HepG2 (cell line): ENCODE measurements around the gene MTFR1L. TPM values are rescaled to one million over a fixed set of nuclear protein-coding genes. Genes with fewer than 3 reads are reported as not detected.

Source experiments
- ATAC-seq: fragments of 200-7000 bp; cut with Tn5 transposase; 3 replicates; pipeline ENCODE4 v1.9.1; 2020; ENCODE audit warnings: mild to moderate bottlenecking, moderate library complexity
- BruUV-seq: library from RNA; stranded (reverse); fragments of 400-500 nt; replicated peaks from 2 replicates; lab custom pipeline; 2021; lab: Mats Ljungman, UMichigan
- CTCF ChIA-PET: fragments of 300-600 bp; formaldehyde crosslinking; extraction: SDS; loops from one replicate; lab custom pipeline; 2021; ENCODE audit warnings: low total read pairs, inconsistent platforms, low intra/inter-chr PET ratio; lab: Yijun Ruan, JAX
- POLR2A ChIA-PET: fragments of 350-600 bp; sonication (Branson Sonifier 250); formaldehyde crosslinking; loops from one replicate; lab custom pipeline; 2020; ENCODE audit warnings: antibody characterized with exemption, inconsistent platforms; lab: Yijun Ruan, JAX
- DNase-seq: peaks from one replicate; pipeline ENCODE4 v3.0.0-alpha.2; 2015; ENCODE audit warnings: low spot score
- FAIRE-seq: peaks from 3 replicates; lab custom pipeline; 2011; peaks lifted over from hg19 to GRCh38; lab: Jason Lieb, UNC
- H2AFZ ChIP-seq: one replicate; pipeline ENCODE4 v1.6.1; 2011; ENCODE audit warnings: low read length, inconsistent platforms
- H3K27ac ChIP-seq: fragments of 300-600 bp; 3 replicates; pipeline ENCODE4 v1.8.0; 2011; ENCODE audit warnings: mixed run types, mild to moderate bottlenecking, mixed read lengths, low read length, inconsistent platforms; ENCODE audit not compliant: insufficient read depth; ENCODE audit errors: extremely low read length
- H3K27me3 ChIP-seq, 2 experiments: fragments of 200-600 bp in 1 of 2; 2 replicates in 1 of 2; 3 replicates in 1 of 2; pipeline versions ENCODE4 v1.6.0 to v1.8.0; 2011; ENCODE audit warnings: low read length in 2 of 2, mild to moderate bottlenecking in 2 of 2, moderate library complexity in 2 of 2, inconsistent platforms in 1 of 2; ENCODE audit not compliant: insufficient read depth in 2 of 2, control insufficient read depth in 1 of 2
- H3K36me3 ChIP-seq, 2 experiments: fragments of 200-600 bp in 1 of 2; replicated peaks in 1 of 2; 2 replicates in 1 of 2; 3 replicates in 1 of 2; pipeline versions ENCODE4 v1.5.1 to v1.8.0; 2011; ENCODE audit warnings: low read length in 2 of 2, inconsistent platforms in 1 of 2; ENCODE audit not compliant: insufficient read depth in 2 of 2, control insufficient read depth in 1 of 2
- H3K4me1 ChIP-seq: 2 replicates; pipeline ENCODE4 v1.5.1; 2012; ENCODE audit warnings: low read length, inconsistent platforms; ENCODE audit not compliant: insufficient read depth
- H3K4me2 ChIP-seq: 2 replicates; pipeline ENCODE4 v1.6.0; 2011; ENCODE audit warnings: low read depth, low read length, inconsistent platforms
- H3K4me3 ChIP-seq, 3 experiments: fragments of 200-600 bp in 1 of 3; sonication (generic), shearing (Covaris generic) in 1 of 3; replicated peaks in 1 of 3; 2 replicates each; pipeline ENCODE4 v1.5.1; 2011 to 2016; ENCODE audit warnings: low read length in 3 of 3, inconsistent platforms in 2 of 3, low read depth in 2 of 3, mild to moderate bottlenecking in 2 of 3, control low read depth in 1 of 3, mixed read lengths in 1 of 3; ENCODE audit not compliant: insufficient read depth in 1 of 3
- H3K79me2 ChIP-seq: one replicate; pipeline ENCODE4 v1.6.1; 2011; ENCODE audit warnings: low read length, inconsistent platforms; ENCODE audit not compliant: insufficient read depth
- H3K9ac ChIP-seq: 2 replicates; pipeline ENCODE4 v1.6.0; 2011; ENCODE audit warnings: mild to moderate bottlenecking, low read depth, low read length, inconsistent platforms; ENCODE audit not compliant: insufficient read depth
- H3K9me3 ChIP-seq: 2 replicates; pipeline ENCODE4 v1.5.1; 2012; ENCODE audit warnings: mild to moderate bottlenecking, low read length
- H4K20me1 ChIP-seq: 2 replicates; pipeline ENCODE4 v1.6.0; 2011; ENCODE audit warnings: inconsistent platforms, mild to moderate bottlenecking, low read length, moderate library complexity; ENCODE audit not compliant: insufficient read depth
- DR1 ChIP-seq: sonication (generic); formaldehyde crosslinking; IDR thresholded peaks from 2 replicates; pipeline ENCODE4 v1.8.0; 2021; ENCODE audit warnings: mild to moderate bottlenecking, missing genetic modification reagents, inconsistent platforms
- FOXJ3 ChIP-seq: sonication (generic); formaldehyde crosslinking; IDR thresholded peaks from 2 replicates; pipeline ENCODE4 v1.4.0; 2020; ENCODE audit warnings: missing genetic modification reagents, mild to moderate bottlenecking, borderline replicate concordance
- FOXO1 ChIP-seq: sonication (generic); formaldehyde crosslinking; IDR thresholded peaks from 2 replicates; pipeline ENCODE4 v1.4.0; 2020; ENCODE audit warnings: missing genetic modification reagents
- HNF4A ChIP-seq: sonication (generic); formaldehyde crosslinking; IDR thresholded peaks from 2 replicates; pipeline ENCODE4 v1.4.0; 2020; ENCODE audit warnings: missing genetic modification reagents
- MAFF ChIP-seq: IDR thresholded peaks from 2 replicates; pipeline ENCODE4 v1.6.1; 2011; ENCODE audit warnings: low read depth, low read length, improper control_type of control experiment
- MED13 ChIP-seq: sonication (generic); formaldehyde crosslinking; IDR thresholded peaks from 2 replicates; pipeline ENCODE4 v1.5.0; 2020; ENCODE audit warnings: missing genetic modification reagents
- NAIF1 ChIP-seq: sonication (generic); formaldehyde crosslinking; IDR thresholded peaks from 2 replicates; pipeline ENCODE4 v1.5.0; 2020; ENCODE audit warnings: mild to moderate bottlenecking, missing genetic modification reagents, borderline replicate concordance
- NFATC3 ChIP-seq: sonication (generic); formaldehyde crosslinking; IDR thresholded peaks from 2 replicates; pipeline ENCODE4 v1.5.1; 2020; ENCODE audit warnings: mild to moderate bottlenecking, missing genetic modification reagents
- PHB2 ChIP-seq: fragments of 450-650 bp; IDR thresholded peaks from 2 replicates; pipeline ENCODE4 v1.6.1; 2018; ENCODE audit not compliant: partially characterized antibody
- PPARG ChIP-seq: conservative IDR thresholded peaks from 2 replicates; pipeline ENCODE4 v1.6.1; 2016; ENCODE audit warnings: missing biosample characterization, missing genetic modification reagents
- SAFB2 ChIP-seq: sonication (generic); formaldehyde crosslinking; IDR thresholded peaks from 2 replicates; pipeline ENCODE4 v1.5.1; 2020; ENCODE audit warnings: missing genetic modification reagents, low read depth, mild to moderate bottlenecking, borderline replicate concordance
- SMARCC2 ChIP-seq: fragments of 450-650 bp; IDR thresholded peaks from 2 replicates; pipeline ENCODE4 v1.6.1; 2017; ENCODE audit warnings: antibody characterized with exemption, mild to moderate bottlenecking
- U2AF1 ChIP-seq: fragments of 200-400 bp; formaldehyde crosslinking; optimal IDR thresholded peaks from 2 replicates; pipeline ENCODE3; 2017; ENCODE audit warnings: mild to moderate bottlenecking, low read depth, low read length
- ZNF282 ChIP-seq: fragments of 450-650 bp; IDR thresholded peaks from 2 replicates; pipeline ENCODE4 v1.6.1; 2018; ENCODE audit not compliant: partially characterized antibody
- ZNF329 ChIP-seq: sonication (generic); formaldehyde crosslinking; IDR thresholded peaks from 2 replicates; pipeline ENCODE4 v1.9.0; 2021; ENCODE audit warnings: low read depth, mild to moderate bottlenecking, missing genetic modification reagents
- ZNF557 ChIP-seq: sonication (generic); formaldehyde crosslinking; IDR thresholded peaks from 2 replicates; pipeline ENCODE4 v1.4.0; 2020; ENCODE audit warnings: missing genetic modification reagents
- ZNF605 ChIP-seq: sonication (generic); formaldehyde crosslinking; IDR thresholded peaks from 2 replicates; pipeline ENCODE4 v1.8.0; 2022; ENCODE audit warnings: mild to moderate bottlenecking, missing genetic modification reagents
- ZNF652 ChIP-seq: IDR thresholded peaks from 2 replicates; pipeline ENCODE4 v1.6.1; 2016; ENCODE audit warnings: low read depth, borderline replicate concordance
- ZNF720 ChIP-seq: sonication (generic); formaldehyde crosslinking; IDR thresholded peaks from 2 replicates; pipeline ENCODE4 v1.4.0; 2020; ENCODE audit warnings: missing genetic modification reagents
- WGBS: methylation state at CpG from one replicate; pipeline ENCODE4 v1.1.6; 2017; ENCODE audit warnings: low lambda C conversion rate; 5-methylcytosine and 5-hydroxymethylcytosine counted together
- in situ Hi-C: cut with HindIII; loops from 2 replicates; pipeline ENCODE4 v1.10.0; 2017; ENCODE audit warnings: low pct_unique_long_range_greater_than_20kb; ENCODE audit not compliant: extremely low pct_ligation_motif_present
- intact Hi-C: fragments of 100-400 bp; cut with micrococcal nuclease; formaldehyde crosslinking; loops from one replicate; pipeline ENCODE4 v1.10.0; 2022; ENCODE audit not compliant: unreplicated experiment
- polyA plus RNA-seq, 8 experiments: library from polyadenylated mRNA; depleted of rRNA in 3 of 8; stranded (reverse) in 7 of 8; unstranded in 1 of 8; fragments of >200 nt; fragmentation: Illumina TruSeq in 4 of 8; extraction: Trizol in 4 of 8; gene quantifications; 2 replicates each; pipeline versions ENCODE4 v1.2.1 to v1.2.3, GENCODE V29; 2011 to 2016; ENCODE audit warnings: low read depth in 4 of 8, missing spikeins in 1 of 8, mixed read lengths in 1 of 8; ENCODE audit not compliant: insufficient read depth in 1 of 8
- total RNA-seq, 5 experiments: library from RNA; depleted of rRNA; stranded (reverse); fragments of >200 nt; fragmentation: Illumina TruSeq; extraction: Trizol; gene quantifications; 2 replicates each; pipeline ENCODE4 v1.2.3, GENCODE V29; 2016; ENCODE audit warnings: low read depth in 1 of 5
- TF ChIP-seq, protein P1 (sequence below): sonication (generic); formaldehyde crosslinking; conservative IDR thresholded peaks from 2 replicates; pipeline ENCODE4 v1.8.0; 2022; ENCODE audit warnings: missing genetic modification reagents

Gene MTFR1L
- total and polyA plus RNA-seq, 2 of the 13 experiments (the other 11 are each of a cell fraction or from before 2014, with no cell fraction given), result 38.0 to 55.7 TPM

DNA sequence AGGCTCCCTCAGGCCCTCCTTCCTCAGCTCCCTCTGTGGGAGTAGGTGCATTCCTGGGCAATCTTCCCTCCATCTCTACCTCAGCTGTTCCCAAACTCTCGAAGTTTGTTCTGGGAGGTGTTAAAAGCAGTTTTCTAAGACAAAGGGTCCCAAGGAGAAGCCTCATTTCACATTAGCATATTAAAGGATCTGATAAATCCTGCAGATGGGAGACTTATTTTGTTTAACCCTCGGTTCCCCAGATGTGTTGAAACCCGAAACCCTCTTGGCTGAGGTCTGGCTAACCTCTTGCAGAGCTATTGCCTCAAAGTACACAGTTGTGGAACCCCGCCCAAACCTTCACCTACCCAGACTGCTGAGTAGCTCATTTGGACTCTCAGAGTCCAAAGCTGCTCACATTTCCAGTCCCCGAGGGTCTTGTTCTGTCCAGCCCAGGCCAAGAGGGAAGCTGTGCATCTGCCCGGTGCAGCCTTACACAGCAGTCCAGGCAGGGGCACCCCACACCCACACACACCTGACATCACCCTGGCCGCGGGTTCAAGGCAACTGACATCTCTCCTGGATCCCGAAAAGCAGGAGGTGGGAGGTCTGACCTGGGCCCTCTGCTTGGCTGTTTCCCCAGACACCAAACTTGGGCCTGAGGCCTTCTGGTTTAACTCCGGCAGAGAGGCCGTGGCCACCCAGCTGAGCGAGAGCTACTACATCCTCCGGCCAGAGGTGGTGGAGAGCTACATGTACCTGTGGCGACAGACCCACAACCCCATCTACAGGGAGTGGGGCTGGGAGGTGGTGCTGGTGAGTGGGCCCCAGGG, 39.2 kb upstream of the MTFR1L start:
- Histone ChIP-seq H3K4me2 (peak overlapping the region; percentile 24; the same call in 1 of the 2 replicates), H3K79me2 (no peaks in the 10 kb centered on the region), H4K20me1 (no peaks in the 10 kb centered on the region), H3K27ac (no peak overlapping the region), H3K9ac (no peak overlapping the region), H2AFZ (no peak overlapping the region), H3K9me3 (no peaks in the 10 kb centered on the region), H3K27me3 (peaks cover 0 to 32% of the 10 kb centered on the region in 2 experiments; a peak in 4 of 5 replicates), H3K4me3 (no peak overlapping the region; a peak in 1 of 6 replicates), H3K36me3 (no peaks in the 10 kb centered on the region), H3K4me1 (peaks cover 29% of the 10 kb centered on the region)
- ChIA-PET POLR2A (no interaction called here), CTCF (no interaction called here)
- intact Hi-C loops, result no loop called here
- FAIRE-seq (peak; percentile 47), ATAC-seq (peak; percentile 81), DNase-seq (peak; percentile 34)
- in situ Hi-C loops, result no loop called here
- WGBS, result 5% methylated on average over 9 of the region's 14 CpGs
- BruUV-seq, result no TSS peak
- TF ChIP-seq U2AF1 (no peak), SMARCC2 (no peak), PHB2 (no peak), MED13 (CRISPR knock-in tag) (no peak), NAIF1 (CRISPR knock-in tag) (no peak), ZNF557 (CRISPR knock-in tag) (no peak), ZNF329 (CRISPR knock-in tag) (no peak), ZNF282 (no peak), DR1 (no peak), ZNF605 (CRISPR knock-in tag) (no peak), HNF4A (CRISPR knock-in tag) (peak; percentile 27), NFATC3 (CRISPR knock-in tag) (0 out of 2 replicates have a peak, but pooled peaks have one; percentile 21), MAFF (0 out of 2 replicates have a peak, but pooled peaks have one; percentile 14), ZNF652 (CRISPR knock-in tag) (peak; percentile 42; the same call in 1 of the 2 replicates), PPARG (CRISPR knock-in tag) (no peak), FOXO1 (CRISPR knock-in tag) (no peak), FOXJ3 (CRISPR knock-in tag) (no peak), ZNF720 (CRISPR knock-in tag) (no peak), SAFB2 (no peak)
- TF ChIP-seq, protein P1, sequence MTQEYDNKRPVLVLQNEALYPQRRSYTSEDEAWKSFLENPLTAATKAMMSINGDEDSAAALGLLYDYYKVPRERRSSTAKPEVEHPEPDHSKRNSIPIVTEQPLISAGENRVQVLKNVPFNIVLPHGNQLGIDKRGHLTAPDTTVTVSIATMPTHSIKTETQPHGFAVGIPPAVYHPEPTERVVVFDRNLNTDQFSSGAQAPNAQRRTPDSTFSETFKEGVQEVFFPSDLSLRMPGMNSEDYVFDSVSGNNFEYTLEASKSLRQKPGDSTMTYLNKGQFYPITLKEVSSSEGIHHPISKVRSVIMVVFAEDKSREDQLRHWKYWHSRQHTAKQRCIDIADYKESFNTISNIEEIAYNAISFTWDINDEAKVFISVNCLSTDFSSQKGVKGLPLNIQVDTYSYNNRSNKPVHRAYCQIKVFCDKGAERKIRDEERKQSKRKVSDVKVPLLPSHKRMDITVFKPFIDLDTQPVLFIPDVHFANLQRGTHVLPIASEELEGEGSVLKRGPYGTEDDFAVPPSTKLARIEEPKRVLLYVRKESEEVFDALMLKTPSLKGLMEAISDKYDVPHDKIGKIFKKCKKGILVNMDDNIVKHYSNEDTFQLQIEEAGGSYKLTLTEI (CRISPR knock-in tag), result no peak
